ENCODE data around the gene TP53I13.

TP53I13 gene

DNA sequence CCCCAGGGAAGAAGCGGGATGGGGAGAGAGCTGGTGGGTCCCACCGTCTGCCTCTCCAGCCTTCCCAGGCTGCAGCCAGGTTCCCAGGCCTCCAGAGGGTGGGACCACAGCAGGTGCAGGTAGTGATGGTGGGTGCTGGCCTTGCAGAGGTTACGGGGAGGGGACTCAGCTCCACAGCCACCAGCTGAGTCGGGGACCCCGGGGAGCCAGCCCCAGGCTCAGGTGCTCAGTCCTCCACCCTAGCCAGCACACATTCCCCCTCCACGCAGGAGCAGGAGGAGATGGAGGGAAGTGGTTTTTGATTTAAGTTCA is 5.0 kb downstream of the TP53I13 start:
- Mint-ChIP-seq H3K36me3 (ENCODE audit: low read depth) (peaks cover 62% of the 10 kb centered on the region), H3K9me3 (no peaks in the 10 kb centered on the region), H3K27ac (peak overlapping the region; percentile 55), H3K4me1 (ENCODE audit: low read depth) (peaks cover 23% of the 10 kb centered on the region), H3K27me3 (no peaks in the 10 kb centered on the region), H3K4me3 (no peak overlapping the region)
- DNase-seq: no peak

GRCh38 chr17:29573871-29574731 is 5.6 kb downstream of the TP53I13 start:
- Mint-ChIP-seq H3K4me3 (no peak overlapping the region), H3K27me3 (no peaks in the 10 kb centered on the region), H3K27ac (peak overlapping the region; percentile 55), H3K36me3 (ENCODE audit: low read depth) (peaks cover 66% of the 10 kb centered on the region), H3K9me3 (no peaks in the 10 kb centered on the region), H3K4me1 (ENCODE audit: low read depth) (peaks cover 21% of the 10 kb centered on the region)
- no peak for DNase-seq

DNA sequence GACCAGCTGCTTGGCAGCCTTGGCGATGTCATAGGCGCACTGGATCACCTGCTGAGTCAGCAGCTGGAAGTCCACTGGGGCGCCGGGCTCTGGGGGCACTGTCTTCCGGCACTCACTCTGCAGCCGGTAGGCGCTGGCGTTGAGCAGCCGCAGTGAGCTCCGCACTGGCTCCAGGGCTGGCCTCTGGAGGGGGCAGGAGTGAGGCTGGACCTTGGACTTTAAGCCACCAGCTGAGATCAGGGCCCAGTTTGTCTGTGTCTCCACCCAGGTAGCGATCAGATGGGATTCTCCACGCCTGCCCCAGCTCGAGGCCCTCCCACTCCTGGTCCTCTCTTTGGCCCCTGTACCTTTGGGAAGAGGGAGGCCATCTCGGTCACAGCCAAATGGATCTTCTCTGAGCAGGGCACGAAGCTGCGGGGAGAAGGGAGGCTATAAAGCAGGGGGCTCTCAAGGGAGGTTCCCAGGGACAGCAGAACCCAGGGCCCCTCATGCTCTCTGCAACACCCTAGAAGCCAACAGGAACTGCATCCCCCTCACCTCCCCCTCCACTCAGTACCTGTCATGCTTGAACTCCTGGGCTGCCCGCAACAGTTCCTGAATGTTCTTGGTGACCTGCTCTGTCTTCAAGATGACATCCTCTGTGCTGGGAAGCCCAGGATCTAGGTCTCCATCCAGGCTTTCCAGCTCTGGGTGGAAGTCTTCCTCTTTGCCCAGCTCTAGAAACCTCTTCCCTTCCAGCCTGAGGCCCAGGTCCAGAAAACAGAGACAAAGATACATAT is 6.4 kb downstream of the TP53I13 start:
- peak; percentile 20 for DNase-seq
- peaks cover 74% of the 10 kb centered on the region for H3K36me3 Mint-ChIP-seq (ENCODE audit: low read depth)
- H3K27ac Mint-ChIP-seq: peak overlapping the region; percentile 34
- H3K4me1 Mint-ChIP-seq (ENCODE audit: low read depth): peaks cover 19% of the 10 kb centered on the region
- H3K27me3 Mint-ChIP-seq: no peaks in the 10 kb centered on the region
- H3K4me3 Mint-ChIP-seq: no peak overlapping the region
- no peaks in the 10 kb centered on the region for H3K9me3 Mint-ChIP-seq

DNA sequence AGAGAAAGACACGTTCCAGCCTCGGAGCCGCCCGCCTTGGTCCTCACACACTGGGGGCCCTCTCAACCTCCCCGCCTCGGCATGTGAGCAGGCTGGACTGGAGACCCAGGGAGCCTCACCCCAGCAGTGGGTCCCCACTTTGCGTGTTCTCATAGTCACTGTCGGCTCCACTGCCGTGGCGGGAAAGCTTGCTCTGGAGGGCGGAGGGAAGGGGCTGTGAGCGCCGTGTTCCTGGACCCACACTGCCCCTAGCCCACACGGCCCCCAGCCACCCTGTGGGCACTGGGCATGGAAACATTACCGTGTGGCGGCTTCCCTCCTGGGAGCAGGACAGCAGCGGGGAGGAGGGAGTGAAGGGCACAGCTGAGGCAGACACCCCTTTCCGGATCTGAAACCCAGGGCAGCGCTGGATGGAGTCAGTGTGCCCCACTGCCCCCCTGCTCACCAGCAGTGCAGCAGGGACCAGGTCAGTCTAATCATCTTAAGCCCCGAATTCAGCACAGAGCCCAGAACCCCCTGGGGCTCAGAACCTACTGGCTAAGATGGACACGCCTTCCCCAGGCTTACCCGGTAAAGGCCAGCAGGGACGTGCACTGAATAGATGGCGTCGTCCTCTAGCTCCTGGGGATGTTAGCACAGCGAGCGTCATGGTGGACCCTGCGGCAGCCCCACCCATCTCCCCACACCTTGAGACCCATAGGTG is 7.2 kb downstream of the TP53I13 start:
- DNase-seq: no peak
- peaks cover 24% of the 10 kb centered on the region for H3K4me1 Mint-ChIP-seq (ENCODE audit: low read depth)
- no peak overlapping the region for H3K4me3 Mint-ChIP-seq
- H3K27ac Mint-ChIP-seq: peak overlapping the region; percentile 34
- no peaks in the 10 kb centered on the region for H3K27me3 Mint-ChIP-seq
- H3K9me3 Mint-ChIP-seq: no peaks in the 10 kb centered on the region
- peaks cover 79% of the 10 kb centered on the region for H3K36me3 Mint-ChIP-seq (ENCODE audit: low read depth)

DNA sequence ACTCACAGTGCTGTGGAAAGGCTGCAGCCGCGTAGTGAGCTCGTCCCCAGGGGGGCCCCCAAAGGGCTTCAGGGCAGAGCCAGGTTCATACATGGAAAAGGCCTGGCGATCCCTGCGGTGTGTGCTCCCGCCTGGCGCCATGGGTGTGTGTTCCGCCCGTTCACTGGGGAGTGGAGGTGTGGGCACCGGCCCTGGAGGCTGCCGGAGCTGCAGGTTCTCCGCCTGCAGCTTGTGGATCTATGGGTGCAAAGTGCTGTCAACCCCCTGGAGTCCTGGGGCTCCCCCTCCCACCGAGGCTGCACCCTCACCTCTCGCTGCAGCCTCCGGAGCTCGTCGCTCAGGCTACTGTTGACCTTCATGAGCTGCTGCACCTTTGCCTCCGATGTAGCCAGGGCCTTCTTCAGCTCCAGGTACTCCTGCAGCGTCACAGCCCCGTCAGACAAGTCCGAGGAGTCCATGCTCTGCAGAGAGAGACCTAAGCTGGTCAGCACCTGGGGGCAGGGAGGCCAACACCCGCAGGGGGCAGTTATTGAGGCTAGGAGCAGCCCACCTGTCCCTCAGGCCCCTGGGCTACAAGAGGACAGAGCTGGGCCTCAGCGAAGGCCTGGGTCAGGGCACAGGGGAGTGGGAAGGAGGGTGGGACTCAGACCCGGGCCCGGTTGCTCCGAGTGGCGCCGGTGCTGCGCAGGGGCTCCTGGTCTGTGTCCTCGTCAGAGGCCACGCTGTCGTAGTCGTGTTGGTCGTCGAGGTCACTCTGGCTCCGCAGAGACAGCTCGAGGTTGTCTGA is 7.9 kb downstream of the TP53I13 start:
- no peaks in the 10 kb centered on the region for H3K9me3 Mint-ChIP-seq
- no peak overlapping the region for H3K27ac Mint-ChIP-seq
- DNase-seq: no peak
- peaks cover 27% of the 10 kb centered on the region for H3K4me1 Mint-ChIP-seq (ENCODE audit: low read depth)
- peaks cover 84% of the 10 kb centered on the region for H3K36me3 Mint-ChIP-seq (ENCODE audit: low read depth)
- no peak overlapping the region for H3K4me3 Mint-ChIP-seq
- H3K27me3 Mint-ChIP-seq: no peaks in the 10 kb centered on the region

DNA sequence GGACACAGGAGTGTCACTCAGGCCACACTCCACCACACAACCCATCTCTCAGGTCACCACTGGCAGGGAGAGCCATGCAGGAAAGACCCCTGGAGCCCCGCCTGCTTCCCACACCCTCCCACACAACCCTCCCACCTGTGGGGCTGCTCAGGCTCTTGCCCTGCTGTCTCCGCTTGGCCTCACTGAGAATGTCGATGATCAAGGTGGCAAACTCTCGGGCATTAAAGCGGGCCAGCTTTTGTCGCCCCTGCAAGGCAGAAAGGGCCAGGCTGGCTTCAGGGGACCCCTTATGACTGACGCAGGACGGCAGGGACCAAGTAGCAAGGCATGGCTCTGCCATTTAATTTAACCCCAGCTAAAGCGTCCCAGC is 8.5 kb downstream of the TP53I13 start:
- no peak for DNase-seq
- no peaks in the 10 kb centered on the region for H3K27me3 Mint-ChIP-seq
- no peak overlapping the region for H3K27ac Mint-ChIP-seq
- no peaks in the 10 kb centered on the region for H3K9me3 Mint-ChIP-seq
- H3K4me3 Mint-ChIP-seq: no peak overlapping the region
- peaks cover 27% of the 10 kb centered on the region for H3K4me1 Mint-ChIP-seq (ENCODE audit: low read depth)
- H3K36me3 Mint-ChIP-seq (ENCODE audit: low read depth): peaks cover 90% of the 10 kb centered on the region

DNA sequence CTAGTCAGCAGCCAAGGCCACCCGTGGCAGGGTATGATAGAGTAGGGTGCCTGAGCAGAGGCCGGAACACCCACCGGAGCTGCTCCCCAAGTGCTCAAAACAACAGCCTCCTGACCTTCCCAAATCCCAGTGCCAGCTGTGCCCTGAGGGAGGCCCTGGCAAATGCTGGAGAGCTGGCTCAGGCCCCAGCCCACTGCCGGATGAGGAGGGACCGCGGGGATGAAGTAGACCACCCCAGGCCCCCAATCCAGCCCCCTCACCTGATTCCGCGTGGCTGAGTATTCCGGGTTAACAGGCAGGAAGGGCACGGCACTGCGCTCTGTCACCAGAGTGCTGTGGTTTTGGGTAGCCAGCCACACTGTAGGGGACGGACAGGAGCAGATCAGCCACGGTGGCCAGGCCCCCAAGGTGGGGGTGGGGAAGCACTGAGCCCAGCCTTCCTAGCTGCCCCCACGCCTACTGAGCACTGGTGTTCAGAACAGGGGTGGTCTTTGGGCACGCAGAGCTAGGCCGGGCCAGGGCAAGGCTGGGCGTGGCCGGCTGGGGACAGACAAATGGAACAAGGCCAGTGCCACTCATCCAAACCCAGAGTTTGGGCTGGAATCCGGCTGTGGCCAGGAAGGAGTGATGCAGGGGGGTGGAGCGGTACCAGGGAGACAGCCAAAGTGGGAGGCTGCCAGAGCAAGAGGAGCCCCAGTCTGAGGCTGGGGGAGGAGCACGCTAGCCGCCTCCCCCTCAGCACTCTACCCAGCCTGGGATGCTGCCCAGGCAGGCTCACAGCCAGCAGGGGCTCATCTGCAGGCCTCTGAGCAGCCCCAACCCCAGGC is 9.1 kb downstream of the TP53I13 start:
- no peaks in the 10 kb centered on the region for H3K27me3 Mint-ChIP-seq
- no peak overlapping the region for H3K4me3 Mint-ChIP-seq
- H3K4me1 Mint-ChIP-seq (ENCODE audit: low read depth): peaks cover 31% of the 10 kb centered on the region
- H3K27ac Mint-ChIP-seq: no peak overlapping the region
- no peaks in the 10 kb centered on the region for H3K9me3 Mint-ChIP-seq
- H3K36me3 Mint-ChIP-seq (ENCODE audit: low read depth): peaks cover 96% of the 10 kb centered on the region
- no peak for DNase-seq

DNA sequence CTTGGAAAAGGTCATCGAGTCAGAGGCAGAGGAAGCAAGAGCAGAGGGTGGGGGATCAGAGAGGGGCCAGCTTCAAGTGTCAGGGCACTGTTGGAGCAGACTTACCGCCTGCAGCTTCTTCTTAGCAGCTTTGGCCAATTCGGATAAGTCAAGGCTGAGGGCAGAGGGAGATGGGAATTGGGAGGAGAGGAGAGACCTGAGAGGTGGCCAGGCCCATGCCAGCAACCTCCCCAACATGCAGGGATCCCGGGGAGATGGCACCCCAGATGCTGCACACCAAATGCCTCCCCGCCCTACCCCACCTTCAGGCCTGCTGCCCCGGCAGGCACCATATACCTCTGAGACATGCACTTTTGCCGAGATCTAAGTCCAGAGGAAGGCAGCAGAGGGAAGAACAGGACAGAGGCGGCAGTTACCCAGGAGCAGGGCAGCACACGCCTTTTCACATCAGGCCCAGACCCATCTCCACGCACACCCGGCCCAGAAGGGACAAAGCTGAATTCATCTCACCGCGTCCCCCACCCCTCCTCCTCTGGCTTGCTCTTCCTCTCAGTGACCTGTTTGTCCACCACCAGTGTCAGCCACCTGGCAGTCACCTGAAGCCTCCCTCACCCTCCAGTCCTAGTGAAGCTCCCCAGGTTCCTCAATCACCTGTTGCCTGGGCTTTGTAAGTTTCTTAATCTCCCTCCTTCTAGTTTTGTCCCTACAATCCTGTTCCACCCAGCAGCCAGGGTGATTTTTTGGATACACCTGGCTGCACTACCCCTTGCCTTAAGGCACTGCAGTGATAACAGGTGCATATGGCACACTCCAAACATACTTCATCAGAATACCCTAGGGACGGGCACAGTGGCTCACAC is 10.4 kb downstream of the TP53I13 start:
- peaks cover 25% of the 10 kb centered on the region for H3K4me1 Mint-ChIP-seq (ENCODE audit: low read depth)
- no peaks in the 10 kb centered on the region for H3K27me3 Mint-ChIP-seq
- H3K4me3 Mint-ChIP-seq: no peak overlapping the region
- H3K9me3 Mint-ChIP-seq: no peaks in the 10 kb centered on the region
- peak overlapping the region; percentile 27 for H3K27ac Mint-ChIP-seq
- peaks cover 100% of the 10 kb centered on the region for H3K36me3 Mint-ChIP-seq (ENCODE audit: low read depth)
- DNase-seq: no peak

GRCh38 chr17:29579866-29580771 is 11.6 kb downstream of the TP53I13 start:
- Mint-ChIP-seq H3K27me3 (no peaks in the 10 kb centered on the region), H3K27ac (peak overlapping the region; percentile 83), H3K36me3 (ENCODE audit: low read depth) (peaks cover 92% of the 10 kb centered on the region), H3K4me1 (ENCODE audit: low read depth) (peaks cover 34% of the 10 kb centered on the region), H3K4me3 (no peak overlapping the region), H3K9me3 (no peaks in the 10 kb centered on the region)
- peak; percentile 92 for DNase-seq

- Mint-ChIP-seq H3K27ac (peak overlapping the region; percentile 83), H3K36me3 (ENCODE audit: low read depth) (peaks cover 81% of the 10 kb centered on the region), H3K27me3 (no peaks in the 10 kb centered on the region), H3K4me1 (ENCODE audit: low read depth) (peaks cover 50% of the 10 kb centered on the region), H3K9me3 (no peaks in the 10 kb centered on the region), H3K4me3 (no peak overlapping the region)
- no peak for DNase-seq
Measured at GRCh38 chr17:29581583-29582253, 13.2 kb downstream of the TP53I13 start.

- no peak for DNase-seq
- Mint-ChIP-seq H3K9me3 (no peaks in the 10 kb centered on the region), H3K4me3 (no peak overlapping the region), H3K27me3 (no peaks in the 10 kb centered on the region), H3K4me1 (ENCODE audit: low read depth) (peaks cover 56% of the 10 kb centered on the region), H3K36me3 (ENCODE audit: low read depth) (peaks cover 76% of the 10 kb centered on the region), H3K27ac (peak overlapping the region; percentile 67)
Measured at GRCh38 chr17:29582254-29582765, 13.8 kb downstream of the TP53I13 start.
